ENCODE results near the gene RPL10A.

RPL10A gene

GRCh38 chr6:35474942-35475570, 6.9 kb downstream of the RPL10A start:
- DNase-seq (ENCODE audit: low read depth in 2 of 2) = no peak

DNA sequence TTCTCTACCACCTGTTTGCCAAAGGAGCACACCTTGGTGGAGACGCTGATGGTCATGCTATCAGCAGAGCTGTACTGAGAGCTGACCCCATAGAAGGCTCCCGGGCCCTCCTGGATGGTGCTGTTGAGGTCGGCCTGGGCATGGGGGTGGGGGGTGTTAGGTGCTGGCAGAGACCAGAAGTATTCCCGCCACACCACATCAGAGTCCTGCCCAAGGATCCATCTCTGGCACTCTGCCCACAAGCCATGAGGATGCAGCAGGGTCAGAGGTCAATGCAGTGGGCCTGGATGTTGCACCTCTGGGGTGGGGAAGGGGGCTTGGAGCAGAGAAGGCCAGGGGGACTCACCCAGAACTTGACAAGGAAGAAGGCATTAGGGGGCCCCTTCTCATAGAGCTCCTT, 7.4 kb downstream of the RPL10A start:
- no peak for DNase-seq (ENCODE audit: low read depth in 2 of 2)

- DNase-seq (ENCODE audit: low read depth in 2 of 2) = no peak
Observed at GRCh38 chr6:35476004-35476403, 7.8 kb downstream of the RPL10A start.

GRCh38 chr6:35477028-35477427, 8.8 kb downstream of the RPL10A start:
- DNase-seq (ENCODE audit: low read depth in 2 of 2) = no peak

- no peak for DNase-seq (ENCODE audit: low read depth in 2 of 2)
Observed at GRCh38 chr6:35477551-35478179, 9.5 kb downstream of the RPL10A start.

DNA sequence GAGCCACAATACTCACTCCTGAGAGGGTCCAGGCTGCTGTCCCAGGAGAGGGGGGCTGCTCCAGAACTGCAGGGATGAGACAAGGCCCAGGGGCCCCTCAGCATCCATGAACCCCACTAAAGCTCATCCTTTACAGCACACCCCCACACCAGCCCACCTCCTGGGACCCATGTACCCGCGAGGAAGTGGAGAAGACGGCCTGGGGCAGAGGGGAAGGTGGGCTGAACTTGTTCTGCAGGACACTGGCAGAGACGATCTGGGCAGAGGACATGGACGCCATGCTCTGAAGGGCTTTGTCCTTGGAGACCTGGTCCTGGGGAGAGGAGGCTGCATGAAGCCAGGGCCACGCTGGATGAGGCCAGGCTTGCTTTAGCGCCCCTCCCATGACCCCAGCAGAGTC, 10.1 kb downstream of the RPL10A start:
- no peak for DNase-seq (ENCODE audit: low read depth in 2 of 2)

DNA sequence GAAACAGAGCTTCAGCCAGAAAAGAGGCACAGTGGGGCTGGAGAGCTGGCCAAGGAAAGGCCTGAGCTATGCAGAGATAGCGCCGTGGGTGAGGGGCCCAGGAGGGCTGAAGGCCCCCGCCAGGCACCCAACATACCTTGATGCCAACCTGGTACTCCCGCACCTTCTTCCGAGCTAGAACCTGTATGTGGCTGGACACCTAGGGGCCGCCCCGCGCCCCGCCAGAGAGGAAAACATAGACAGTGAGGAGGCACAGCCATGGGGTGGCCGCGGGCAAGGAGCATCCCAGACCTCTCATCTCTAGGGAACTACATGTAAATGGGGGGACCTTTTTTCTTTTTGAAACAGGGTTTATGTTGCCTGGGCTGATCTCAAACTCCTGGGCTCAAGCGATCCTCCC, 12.0 kb downstream of the RPL10A start:
- no peak for DNase-seq (ENCODE audit: low read depth in 2 of 2)

GRCh38 chr6:35481226-35481625, 13.0 kb downstream of the RPL10A start:
- no peak for DNase-seq (ENCODE audit: low read depth in 2 of 2)

- no peak for DNase-seq (ENCODE audit: low read depth in 2 of 2)
Observed at GRCh38 chr6:35483062-35483461, 14.9 kb downstream of the RPL10A start.

DNA sequence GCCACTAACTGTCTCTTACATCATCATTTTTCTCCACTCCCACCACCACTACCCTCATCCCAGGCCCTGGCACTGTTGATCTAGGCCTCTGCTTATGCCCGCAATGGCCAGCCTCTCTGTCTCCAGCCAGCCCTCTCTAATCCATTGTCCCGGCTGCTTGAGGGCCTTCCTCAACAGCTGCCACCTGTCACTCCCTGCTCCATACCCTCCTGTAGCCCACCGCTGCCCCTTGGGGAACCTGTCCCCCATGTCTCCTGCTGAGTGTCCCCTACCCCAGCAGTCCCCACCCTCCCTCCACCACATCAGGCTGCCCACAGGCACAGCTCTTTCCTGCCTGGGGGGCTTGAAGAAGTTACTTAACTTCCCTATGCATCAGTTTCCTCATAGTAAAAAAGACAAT, 15.3 kb downstream of the RPL10A start:
- no peak for DNase-seq (ENCODE audit: low read depth in 2 of 2)

GRCh38 chr6:35483893-35484645, 15.9 kb downstream of the RPL10A start:
- no peak for DNase-seq (ENCODE audit: low read depth in 2 of 2)

DNA sequence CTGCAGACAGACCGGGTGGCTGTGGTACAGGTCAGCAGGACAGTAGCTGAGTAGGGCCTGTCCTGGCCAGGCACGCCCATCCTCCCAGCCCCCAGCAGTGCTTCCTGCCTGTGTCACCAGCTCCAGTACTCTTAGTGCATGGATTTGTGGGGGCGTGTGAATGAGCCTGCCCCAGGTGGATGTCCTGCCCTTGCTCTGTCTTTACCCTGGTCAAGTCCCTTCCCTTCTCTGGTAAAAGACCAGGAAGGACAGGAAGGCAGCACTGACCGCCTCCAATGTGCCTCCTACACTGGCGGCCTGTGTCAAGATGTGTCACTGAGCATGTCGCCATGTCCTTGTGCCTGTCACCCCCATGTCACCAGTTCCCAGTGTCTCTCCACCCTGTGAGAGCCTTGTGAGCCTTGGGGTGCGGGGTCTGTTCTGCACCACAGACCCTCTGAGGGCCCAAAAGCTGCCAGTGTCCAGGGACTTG, 16.8 kb downstream of the RPL10A start:
- no peak for DNase-seq (ENCODE audit: low read depth in 2 of 2)

- DNase-seq (ENCODE audit: low read depth in 2 of 2) = no peak
Observed at GRCh38 chr6:35485402-35485877, 17.2 kb downstream of the RPL10A start.

GRCh38 chr6:35486005-35486925, 18.1 kb downstream of the RPL10A start:
- DNase-seq (ENCODE audit: low read depth in 2 of 2) = no peak

- no peak for DNase-seq (ENCODE audit: low read depth in 2 of 2)
Observed at GRCh38 chr6:35487658-35488516, 19.7 kb downstream of the RPL10A start.

DNA sequence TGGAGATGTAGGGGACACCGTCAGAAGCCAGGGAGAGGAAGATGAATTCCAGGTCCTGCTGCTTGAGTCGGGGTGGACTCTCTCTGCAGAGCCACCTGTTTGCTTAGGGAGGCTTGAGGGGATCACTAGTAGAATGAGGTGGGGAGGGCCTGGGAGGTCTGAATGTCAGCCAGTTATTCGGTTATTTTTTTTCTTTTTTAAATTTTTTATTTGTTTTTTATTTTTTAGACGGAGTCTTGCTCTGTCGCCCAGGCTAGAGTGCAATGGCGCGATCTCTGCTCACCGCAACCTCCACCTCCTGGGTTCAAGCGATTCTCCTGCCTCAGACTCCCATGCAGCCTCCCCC, 20.3 kb downstream of the RPL10A start:
- no peak for DNase-seq (ENCODE audit: low read depth in 2 of 2)

- no peak for DNase-seq (ENCODE audit: low read depth in 2 of 2)
Observed at GRCh38 chr6:35489066-35489465, 20.9 kb downstream of the RPL10A start.

DNA sequence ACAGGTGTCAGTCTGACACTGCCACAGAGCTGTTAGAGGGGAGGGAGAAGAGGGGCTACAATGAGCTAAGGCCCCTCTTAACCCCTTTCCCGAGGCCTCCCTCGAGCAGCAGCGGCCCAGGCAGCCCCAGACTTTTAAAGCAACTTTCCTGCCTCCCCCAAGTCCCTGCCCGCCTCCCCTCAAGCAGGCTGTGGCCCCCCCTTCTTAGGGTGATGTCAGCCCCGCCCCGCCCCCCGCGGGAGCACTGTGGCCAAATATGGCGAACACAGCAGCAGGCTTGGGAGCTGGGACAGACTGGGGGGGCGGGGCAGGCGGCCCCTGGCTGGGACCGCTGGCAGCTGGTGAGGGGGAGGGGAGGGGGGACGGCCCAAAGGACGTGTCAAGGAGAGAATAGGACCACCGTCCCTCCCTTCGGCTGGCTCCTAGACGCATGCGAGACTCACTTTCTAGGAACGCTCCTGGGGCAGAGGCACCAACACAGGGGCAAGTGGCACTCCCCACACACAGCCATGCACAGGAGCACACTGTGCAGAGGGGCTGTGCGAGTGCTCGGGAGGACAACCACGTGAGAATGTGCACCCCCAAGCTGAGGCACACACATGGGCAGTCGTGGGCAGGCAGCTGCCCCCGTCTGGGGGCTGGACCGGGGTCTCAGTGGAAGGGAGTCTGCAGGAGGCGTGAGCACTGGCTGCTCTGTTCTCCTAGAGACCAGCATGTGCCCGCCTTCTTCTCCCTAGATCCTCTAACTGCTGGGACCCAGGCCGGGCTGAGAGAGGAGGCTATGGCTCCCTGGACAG, 22.0 kb downstream of the RPL10A start:
- no peak for DNase-seq (ENCODE audit: low read depth in 2 of 2)

DNA sequence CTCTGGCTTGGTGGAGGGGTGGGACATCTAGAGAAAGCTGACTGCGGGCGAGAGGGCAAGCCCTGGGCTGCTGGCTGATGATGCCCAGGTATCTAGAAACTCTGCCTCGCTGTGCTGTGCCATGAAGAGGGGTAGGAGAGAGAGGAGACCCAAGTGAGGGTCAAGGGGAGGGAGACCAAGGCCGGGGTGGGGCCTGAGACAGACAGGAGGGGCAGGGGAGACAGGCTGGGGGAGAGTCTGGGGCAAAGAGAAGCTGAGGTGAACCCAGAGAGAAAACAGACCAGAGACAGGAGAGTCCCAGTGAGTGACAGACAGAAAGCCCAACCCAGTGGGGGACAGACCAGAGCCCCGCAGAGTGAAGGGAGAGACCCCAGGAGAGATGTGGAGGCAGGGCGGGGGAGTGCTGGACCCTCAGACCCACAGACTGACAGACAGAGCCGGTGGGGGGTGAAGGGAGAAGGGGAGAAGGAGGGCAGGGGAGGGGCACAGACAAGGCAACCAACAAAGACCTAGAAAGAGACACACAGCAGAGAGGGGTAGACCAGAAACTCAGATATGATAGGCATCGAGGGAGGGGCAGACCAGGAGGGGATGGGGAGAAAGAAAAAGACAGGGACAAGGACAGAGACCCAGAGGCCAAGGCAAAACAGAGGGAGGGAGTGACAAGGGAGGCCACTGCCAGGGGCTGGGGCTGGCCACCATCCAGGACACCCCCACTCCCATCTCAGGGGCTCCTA, 22.8 kb downstream of the RPL10A start:
- no peak for DNase-seq (ENCODE audit: low read depth in 2 of 2)
